T-helper 1 cell treated with Interleukin-12 subunit alpha and Interleukin-12 subunit beta and Interleukin-4 antibody, amounts not matched to agents 30 μg/mL and 1 μg/mL, for 36 hours (primary cell): ENCODE data around the gene RNF152.

Experiments
- H3K27ac Mint-ChIP-seq: one replicate; pipeline ENCODE4 v1.8.0; 2021; ENCODE audit warnings: mild to moderate bottlenecking, mixed read lengths
- H3K27me3 Mint-ChIP-seq: one replicate; pipeline ENCODE4 v1.8.0; 2021; ENCODE audit warnings: low read depth, mixed read lengths
- H3K36me3 Mint-ChIP-seq: one replicate; pipeline ENCODE4 v1.8.0; 2021; ENCODE audit warnings: low read depth, mixed read lengths
- H3K4me1 Mint-ChIP-seq: one replicate; pipeline ENCODE4 v1.8.0; 2021; ENCODE audit warnings: low read depth, mixed read lengths
- H3K4me3 Mint-ChIP-seq: one replicate; pipeline ENCODE4 v1.8.0; 2021; ENCODE audit warnings: mild to moderate bottlenecking, moderate library complexity, mixed read lengths
- H3K9me3 Mint-ChIP-seq: one replicate; pipeline ENCODE4 v1.8.0; 2021; ENCODE audit warnings: mixed read lengths

Gene RNF152

DNA sequence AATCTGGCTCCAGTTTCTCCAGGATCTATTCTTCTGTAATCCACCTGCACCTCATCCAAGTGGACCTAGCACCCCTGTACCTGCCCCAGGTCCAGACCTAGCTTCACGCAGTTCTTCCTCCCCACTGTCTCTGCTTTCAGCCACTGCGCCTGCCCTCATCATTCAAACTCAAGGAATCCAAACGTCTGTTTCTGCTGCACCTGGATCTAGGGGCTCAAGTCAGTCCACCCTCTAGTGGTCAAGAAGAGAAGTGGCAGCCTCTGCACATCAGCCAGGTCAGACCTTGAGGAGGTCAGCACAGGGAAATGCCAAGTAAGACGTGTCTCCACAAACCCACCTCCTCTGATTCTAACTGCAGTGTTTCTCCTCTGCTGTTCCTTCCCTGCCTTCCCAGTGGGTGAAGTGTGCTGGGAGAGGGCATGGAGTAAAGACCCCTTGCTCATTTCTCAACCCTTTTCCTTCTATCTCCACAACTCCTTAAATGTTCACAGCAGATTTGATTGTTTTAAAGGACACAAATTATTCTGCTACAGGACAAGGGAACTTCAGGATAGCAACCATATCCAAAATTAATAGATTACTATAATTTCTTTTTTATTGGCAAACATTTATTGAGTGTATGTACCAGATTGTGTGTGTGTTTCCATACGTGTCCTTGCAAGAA is 8.6 kb upstream of the RNF152 start:
- Mint-ChIP-seq H3K4me3 (no peak overlapping the region), H3K36me3 (no peaks in the 10 kb centered on the region), H3K4me1 (peaks cover 2% of the 10 kb centered on the region), H3K27ac (no peak overlapping the region), H3K9me3 (no peaks in the 10 kb centered on the region), H3K27me3 (peaks cover 40% of the 10 kb centered on the region)

DNA sequence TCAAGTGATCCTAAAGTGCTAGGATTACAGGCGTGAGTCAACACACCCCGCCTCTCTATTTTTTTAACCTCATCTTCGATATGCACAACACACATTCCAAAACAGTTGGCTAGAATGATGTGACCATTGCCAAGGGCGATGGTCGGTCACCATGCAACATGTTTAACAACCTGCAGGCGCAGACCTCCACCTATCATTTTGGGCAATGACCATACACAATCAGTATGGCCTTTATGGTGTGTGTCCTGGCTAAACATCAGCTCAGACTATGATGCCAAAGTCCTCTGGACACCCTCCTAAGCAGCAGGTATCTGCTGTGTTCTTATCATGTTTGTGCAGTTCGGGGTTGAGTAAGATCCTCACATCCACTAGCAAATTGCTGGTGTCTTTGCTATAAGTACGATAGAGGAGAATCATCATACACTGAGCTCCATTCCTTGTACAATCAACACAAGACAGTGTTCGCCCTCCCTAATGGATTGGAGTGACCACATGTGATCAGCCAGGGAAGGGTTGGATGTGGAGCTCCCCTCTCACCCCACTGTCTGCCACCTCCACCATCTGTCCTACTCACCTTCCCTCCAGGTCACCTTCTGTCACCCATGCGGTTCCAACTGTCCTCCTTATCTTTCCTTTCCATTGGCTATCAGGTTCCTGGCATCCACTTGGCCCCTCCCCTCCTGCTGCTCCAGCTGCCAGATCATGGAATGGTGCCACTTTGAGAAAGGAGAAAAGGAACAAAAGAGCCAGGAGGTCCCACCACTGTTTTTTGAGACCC is 7.9 kb upstream of the RNF152 start:
- Mint-ChIP-seq H3K36me3 (no peaks in the 10 kb centered on the region), H3K27me3 (peaks cover 46% of the 10 kb centered on the region), H3K9me3 (no peaks in the 10 kb centered on the region), H3K4me1 (peaks cover 2% of the 10 kb centered on the region), H3K27ac (no peak overlapping the region), H3K4me3 (no peak overlapping the region)

DNA sequence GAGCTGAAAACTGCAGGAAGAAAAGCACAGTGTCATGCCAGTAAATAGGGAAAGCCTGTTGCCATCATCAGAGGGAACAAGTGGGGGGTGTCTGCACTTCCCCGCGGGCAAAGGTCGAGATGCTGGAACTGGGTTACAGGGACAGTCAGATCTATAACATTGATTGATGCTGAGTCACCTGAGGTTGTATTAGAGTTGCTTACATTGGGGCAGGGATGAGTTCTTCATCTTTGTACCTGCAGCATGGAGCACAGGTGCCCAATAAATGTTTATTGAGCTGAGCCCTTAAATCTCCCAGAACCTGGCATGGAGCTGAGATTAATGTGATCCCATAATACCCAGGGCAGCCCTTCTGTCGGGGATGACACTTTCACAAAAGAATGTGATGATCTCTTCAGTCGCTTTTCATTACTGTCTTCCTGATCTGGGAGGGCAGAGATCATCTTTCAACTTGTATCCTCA is 5.9 kb upstream of the RNF152 start:
- Mint-ChIP-seq H3K36me3 (no peaks in the 10 kb centered on the region), H3K27me3 (peaks cover 54% of the 10 kb centered on the region), H3K9me3 (no peaks in the 10 kb centered on the region), H3K4me3 (no peak overlapping the region), H3K4me1 (peaks cover 4% of the 10 kb centered on the region), H3K27ac (no peak overlapping the region)

DNA sequence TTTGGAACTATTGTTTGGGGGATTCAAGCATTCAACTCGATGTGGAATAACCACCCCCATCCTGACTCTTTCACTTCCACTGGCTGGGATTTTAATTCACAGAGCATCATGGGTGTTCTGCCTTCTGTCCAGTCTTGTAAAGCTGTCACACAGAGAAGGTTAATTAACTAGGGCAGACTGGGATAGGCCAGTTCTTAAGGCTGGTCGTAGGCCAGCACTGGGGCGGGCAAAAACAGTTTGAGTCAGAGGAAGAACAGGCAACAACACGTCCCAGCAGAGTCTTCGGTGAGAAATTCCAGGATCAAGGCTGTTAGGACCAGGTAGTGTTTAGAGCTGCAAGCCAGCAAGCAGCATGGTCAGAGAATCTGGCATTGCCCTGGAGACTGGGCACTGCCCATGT is 4.0 kb upstream of the RNF152 start:
- Mint-ChIP-seq H3K4me3 (no peak overlapping the region), H3K36me3 (no peaks in the 10 kb centered on the region), H3K9me3 (no peaks in the 10 kb centered on the region), H3K27me3 (peaks cover 59% of the 10 kb centered on the region), H3K4me1 (peaks cover 13% of the 10 kb centered on the region), H3K27ac (no peak overlapping the region)

DNA sequence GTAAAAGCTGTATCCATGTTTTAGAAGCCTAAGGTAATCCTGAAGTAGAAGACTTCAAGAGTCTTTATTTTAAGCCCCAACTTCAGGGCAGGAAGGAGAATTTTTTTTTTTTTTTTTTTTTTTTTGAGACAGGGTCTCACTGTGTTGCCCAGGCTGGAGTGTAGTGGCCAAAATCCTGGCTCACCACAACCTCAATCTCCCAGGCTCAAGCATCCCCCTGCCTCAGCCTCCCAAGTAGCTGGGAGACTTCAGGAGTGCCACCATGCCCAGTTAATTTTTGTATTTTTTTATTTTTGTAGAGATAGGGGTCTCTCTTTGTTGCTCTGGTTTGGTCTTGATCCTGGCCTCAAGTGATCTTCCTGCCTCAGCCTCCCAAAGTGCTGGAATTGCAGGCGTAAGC is 3.3 kb upstream of the RNF152 start:
- Mint-ChIP-seq H3K27me3 (peaks cover 59% of the 10 kb centered on the region), H3K4me1 (peaks cover 11% of the 10 kb centered on the region), H3K4me3 (no peak overlapping the region)

DNA sequence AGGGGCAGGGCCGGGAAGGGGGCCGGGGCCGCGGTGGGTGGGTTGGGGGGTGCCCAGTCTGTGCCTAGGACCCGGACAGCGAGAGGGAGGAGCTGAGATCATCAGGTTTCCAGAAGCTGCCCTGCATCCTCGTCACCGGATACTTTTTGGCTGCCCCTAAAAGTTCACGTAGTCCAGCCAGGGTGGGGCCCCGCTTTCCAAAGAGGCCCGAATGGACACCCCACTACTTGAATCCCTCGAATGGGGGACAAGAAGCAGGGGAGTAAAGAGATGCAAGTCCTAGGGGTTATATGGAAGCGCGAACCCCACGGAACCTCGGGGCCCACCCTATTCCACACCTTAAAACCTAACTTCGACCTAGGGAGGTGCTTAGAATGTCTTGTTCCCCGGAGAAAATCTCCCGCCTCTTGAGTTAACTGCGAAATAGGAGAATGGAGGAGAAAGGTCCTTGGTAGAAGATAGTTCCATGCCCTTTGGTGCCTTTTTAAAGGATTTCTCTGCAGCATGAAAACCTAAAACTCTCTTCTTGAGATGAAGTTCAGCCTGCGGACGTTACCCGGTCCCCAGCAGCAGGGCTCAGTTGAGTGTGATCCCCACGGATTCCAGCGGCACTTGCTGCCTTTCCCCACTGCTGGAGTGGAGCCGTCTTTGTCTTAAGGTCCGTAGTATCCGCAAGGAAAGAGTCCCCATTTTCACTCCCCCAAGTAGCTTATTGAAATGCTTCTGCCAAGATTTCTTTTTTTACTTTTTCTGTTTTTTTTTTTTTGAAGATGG is 2.1 kb upstream of the RNF152 start:
- no peaks in the 10 kb centered on the region for H3K9me3 Mint-ChIP-seq
- no peak overlapping the region for H3K27ac Mint-ChIP-seq
- H3K4me1 Mint-ChIP-seq = peaks cover 11% of the 10 kb centered on the region
- peak overlapping the region; percentile 12 for H3K4me3 Mint-ChIP-seq
- H3K36me3 Mint-ChIP-seq = no peaks in the 10 kb centered on the region
- peaks cover 69% of the 10 kb centered on the region for H3K27me3 Mint-ChIP-seq

More for the DNA sequence above, 3.3 kb upstream of the RNF152 start:
- no peaks in the 10 kb centered on the region for H3K9me3 Mint-ChIP-seq
- no peaks in the 10 kb centered on the region for H3K36me3 Mint-ChIP-seq
- no peak overlapping the region for H3K27ac Mint-ChIP-seq

DNA sequence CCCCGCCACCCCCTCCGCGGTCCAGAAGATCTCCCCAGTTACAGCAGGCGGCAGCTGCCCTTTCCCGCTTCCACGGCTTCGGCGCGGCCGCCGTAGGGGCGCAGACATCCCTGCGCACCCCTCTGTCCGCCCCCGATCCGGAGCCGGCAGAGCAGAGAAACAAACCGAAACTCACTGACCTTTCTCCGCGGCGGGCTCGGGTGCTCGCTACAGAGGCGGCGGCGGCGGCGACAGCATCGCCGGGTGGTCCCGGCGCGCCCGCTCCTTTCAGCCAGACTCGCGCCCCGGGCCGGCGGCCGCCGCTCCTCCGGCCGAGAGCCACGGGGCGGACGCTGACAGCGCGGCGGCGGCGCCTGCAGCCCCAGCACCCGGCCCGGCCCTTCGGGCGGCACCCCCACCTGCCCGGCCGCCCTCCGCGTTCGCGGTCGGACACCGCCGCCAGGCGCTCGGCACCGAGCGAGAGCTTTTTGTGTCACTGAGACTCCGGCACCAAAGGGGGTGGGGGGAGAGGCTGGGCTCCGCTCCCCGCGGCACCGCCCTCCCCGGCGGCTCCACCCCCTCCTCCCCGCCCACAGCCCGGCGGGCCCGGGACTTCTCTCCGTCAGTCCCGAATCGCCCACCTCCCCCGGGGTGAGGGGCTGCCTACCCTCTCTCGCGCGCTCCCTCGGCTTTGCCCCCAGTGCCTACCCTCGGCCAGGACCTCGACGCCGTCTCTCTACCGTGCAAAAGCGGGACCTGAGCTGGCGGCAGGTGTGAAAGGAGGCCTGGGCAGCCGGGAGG is 1.4 kb upstream of the RNF152 start:
- peaks cover 74% of the 10 kb centered on the region for H3K27me3 Mint-ChIP-seq
- no peaks in the 10 kb centered on the region for H3K9me3 Mint-ChIP-seq

DNA sequence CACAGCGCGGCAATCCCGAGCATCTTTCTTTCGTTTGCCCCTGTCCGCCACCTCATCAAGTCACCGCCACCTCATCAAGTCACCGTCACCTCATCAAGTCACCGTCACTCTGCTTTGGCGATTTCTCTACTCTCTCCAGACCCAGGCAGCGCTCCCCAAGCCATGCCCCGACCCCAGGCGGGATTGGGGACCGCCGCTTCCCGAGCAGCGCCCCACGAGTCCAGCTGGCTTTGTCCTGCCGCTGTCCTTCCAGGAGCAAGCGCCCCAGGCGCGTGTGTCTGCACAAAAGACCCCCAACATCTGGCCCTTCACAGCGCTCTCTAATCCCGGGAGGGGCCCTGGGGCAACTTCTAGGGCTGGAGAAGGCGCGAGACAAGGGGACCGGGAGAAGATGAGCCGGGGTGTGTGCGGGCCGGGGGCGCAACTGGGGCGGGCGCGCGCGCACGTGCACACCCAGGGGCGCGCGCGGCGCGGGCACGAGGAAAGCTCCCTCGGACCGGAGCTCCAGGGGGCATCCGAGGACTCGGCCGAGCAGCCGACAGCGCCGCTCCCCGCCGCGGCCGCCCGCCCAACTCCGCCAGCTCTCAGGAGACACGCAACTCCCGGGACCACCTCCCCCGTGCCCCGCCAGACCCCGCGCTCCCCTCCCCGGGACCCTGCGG is 633 bp upstream of the RNF152 start:
- peak overlapping the region; percentile 82 for H3K4me3 Mint-ChIP-seq
- H3K36me3 Mint-ChIP-seq = no peaks in the 10 kb centered on the region
- H3K9me3 Mint-ChIP-seq = no peaks in the 10 kb centered on the region
- peaks cover 69% of the 10 kb centered on the region for H3K27me3 Mint-ChIP-seq
- no peak overlapping the region for H3K27ac Mint-ChIP-seq
- peaks cover 11% of the 10 kb centered on the region for H3K4me1 Mint-ChIP-seq

More for the DNA sequence above, 1.4 kb upstream of the RNF152 start:
- H3K36me3 Mint-ChIP-seq = no peaks in the 10 kb centered on the region
- H3K4me1 Mint-ChIP-seq = peaks cover 11% of the 10 kb centered on the region
- no peak overlapping the region for H3K27ac Mint-ChIP-seq
- peak overlapping the region; percentile 81 for H3K4me3 Mint-ChIP-seq

DNA sequence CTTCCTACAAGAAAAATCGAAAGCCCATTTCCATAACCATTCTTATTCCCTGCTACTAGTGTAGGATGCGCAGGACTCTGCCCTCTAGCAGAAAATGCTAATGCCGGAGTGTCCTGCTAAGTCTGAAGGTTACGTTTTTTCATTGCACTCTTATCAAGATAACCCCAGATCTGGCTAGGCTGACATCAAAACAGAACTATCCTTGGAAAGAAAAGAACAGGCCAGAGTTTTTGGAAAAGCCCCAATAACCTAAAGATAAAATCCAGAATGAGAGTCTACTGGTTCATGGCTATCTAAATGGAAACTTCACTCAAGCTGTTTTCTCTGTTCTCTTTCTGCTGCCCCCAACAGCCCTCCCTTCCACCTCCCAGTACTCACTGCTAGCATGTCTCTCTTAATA is 913 bp downstream of the RNF152 start:
- Mint-ChIP-seq H3K36me3 (no peaks in the 10 kb centered on the region), H3K9me3 (no peaks in the 10 kb centered on the region), H3K4me3 (no peak overlapping the region), H3K27me3 (peaks cover 58% of the 10 kb centered on the region), H3K27ac (no peak overlapping the region), H3K4me1 (peaks cover 13% of the 10 kb centered on the region)

DNA sequence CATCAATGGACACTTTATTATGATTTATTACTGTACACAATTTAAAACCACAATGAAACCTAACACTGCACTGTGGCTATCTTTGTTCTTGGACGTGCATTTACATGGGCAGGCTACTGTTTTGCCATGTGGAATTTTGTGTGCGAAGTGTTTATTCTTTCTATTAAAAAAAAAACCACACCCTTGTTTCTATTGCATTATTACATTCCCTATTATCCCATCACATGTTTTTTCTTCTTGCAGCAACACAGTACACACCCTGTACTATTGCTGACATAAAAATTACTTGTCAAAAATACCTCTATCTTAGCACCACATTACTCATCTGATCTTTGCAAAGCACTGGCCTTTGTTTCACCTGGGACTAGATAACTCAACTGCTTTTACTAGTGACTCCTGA is 1.5 kb downstream of the RNF152 start:
- Mint-ChIP-seq H3K27ac (no peak overlapping the region), H3K27me3 (peaks cover 55% of the 10 kb centered on the region), H3K36me3 (no peaks in the 10 kb centered on the region)

DNA sequence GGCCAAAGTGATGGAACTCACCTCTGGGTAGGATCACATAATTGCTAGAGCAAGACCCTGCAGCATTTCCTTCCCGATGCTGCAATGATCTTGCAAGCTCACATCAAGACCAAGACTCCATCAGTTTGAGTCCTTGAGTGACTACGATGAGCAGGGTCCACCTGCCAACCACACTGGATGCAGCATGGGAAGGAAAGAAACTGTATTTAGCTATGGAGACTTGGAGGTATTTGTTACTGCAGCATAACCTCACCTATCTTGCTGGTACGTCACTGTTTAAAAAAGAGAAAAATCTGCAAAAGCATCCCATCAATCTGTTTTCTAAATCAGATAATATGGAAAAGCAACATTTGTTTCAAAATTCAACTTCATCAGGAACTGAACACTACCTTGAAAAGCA is 2.5 kb downstream of the RNF152 start:
- no peaks in the 10 kb centered on the region for H3K36me3 Mint-ChIP-seq
- H3K4me1 Mint-ChIP-seq = peaks cover 13% of the 10 kb centered on the region
- H3K27ac Mint-ChIP-seq = no peak overlapping the region
- H3K9me3 Mint-ChIP-seq = no peaks in the 10 kb centered on the region
- peaks cover 50% of the 10 kb centered on the region for H3K27me3 Mint-ChIP-seq
- no peak overlapping the region for H3K4me3 Mint-ChIP-seq

More for the DNA sequence above, 1.5 kb downstream of the RNF152 start:
- Mint-ChIP-seq H3K9me3 (no peaks in the 10 kb centered on the region), H3K4me1 (peaks cover 13% of the 10 kb centered on the region), H3K4me3 (no peak overlapping the region)

DNA sequence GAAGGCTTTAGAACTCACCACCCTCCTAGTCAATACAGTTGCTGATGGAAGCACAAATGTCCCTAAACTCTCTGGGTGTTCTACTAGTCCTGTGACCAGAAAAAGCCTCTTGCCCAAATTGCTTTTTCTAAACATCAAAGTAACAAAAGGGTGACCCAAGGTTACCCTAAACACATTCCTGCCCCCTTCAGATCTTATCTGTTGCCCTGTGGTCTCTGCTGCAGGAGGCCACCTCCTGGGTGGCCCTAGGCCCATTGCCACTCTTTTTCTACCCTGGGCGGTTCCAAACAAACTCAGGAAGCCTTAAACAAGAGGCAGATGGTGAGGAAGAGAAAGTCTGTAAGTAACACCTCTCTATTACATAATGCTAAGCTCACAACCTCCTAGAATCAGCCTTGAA is 3.3 kb downstream of the RNF152 start:
- Mint-ChIP-seq H3K4me1 (peaks cover 11% of the 10 kb centered on the region), H3K27ac (no peak overlapping the region), H3K4me3 (no peak overlapping the region), H3K9me3 (no peaks in the 10 kb centered on the region), H3K27me3 (peaks cover 43% of the 10 kb centered on the region), H3K36me3 (no peaks in the 10 kb centered on the region)

DNA sequence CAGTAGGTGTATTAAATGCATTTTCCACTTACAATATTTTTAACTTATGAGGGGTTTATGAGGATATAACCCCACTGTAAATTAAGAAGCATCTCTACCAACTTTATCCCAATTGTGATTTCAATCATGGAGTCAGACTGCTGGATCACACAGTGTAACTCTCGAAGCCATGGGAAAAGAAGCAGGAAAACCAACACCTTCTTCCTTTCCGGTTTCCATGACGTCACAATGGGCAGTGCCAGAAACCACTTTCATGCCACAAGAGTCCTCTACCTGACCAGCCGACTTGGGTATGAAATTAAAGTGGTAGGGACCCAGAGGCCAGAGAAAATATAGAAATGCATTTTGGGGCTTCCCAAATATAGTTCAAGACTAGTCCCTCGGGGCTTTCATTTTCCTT is 4.2 kb downstream of the RNF152 start:
- H3K9me3 Mint-ChIP-seq = no peaks in the 10 kb centered on the region
- no peak overlapping the region for H3K27ac Mint-ChIP-seq
- peaks cover 43% of the 10 kb centered on the region for H3K27me3 Mint-ChIP-seq
- no peaks in the 10 kb centered on the region for H3K36me3 Mint-ChIP-seq
- peaks cover 11% of the 10 kb centered on the region for H3K4me1 Mint-ChIP-seq
- no peak overlapping the region for H3K4me3 Mint-ChIP-seq

DNA sequence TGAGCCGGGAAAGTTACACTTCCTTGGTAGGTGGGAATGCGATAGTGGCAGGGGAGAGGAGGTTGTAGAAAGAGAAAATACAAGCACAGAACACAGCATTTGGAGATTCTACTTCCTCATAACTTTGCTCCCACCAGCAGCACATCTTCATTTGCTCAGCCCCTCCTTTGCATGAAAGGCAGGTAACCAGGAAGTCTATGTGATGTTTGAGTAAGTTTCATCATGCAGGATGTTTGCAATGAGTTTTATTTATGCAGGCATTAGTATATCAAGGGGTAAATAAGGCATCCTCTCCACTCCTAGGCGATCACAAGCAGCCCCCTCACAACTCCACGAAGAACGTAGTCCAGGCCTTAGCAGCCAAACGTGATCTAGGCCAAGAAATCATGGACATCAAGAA is 5.0 kb downstream of the RNF152 start:
- Mint-ChIP-seq H3K9me3 (no peaks in the 10 kb centered on the region), H3K4me3 (no peak overlapping the region), H3K4me1 (peaks cover 5% of the 10 kb centered on the region), H3K27me3 (peaks cover 37% of the 10 kb centered on the region), H3K36me3 (no peaks in the 10 kb centered on the region), H3K27ac (no peak overlapping the region)
